ENCODE measurements around the gene USP7. TPM values are rescaled to one million over a fixed set of nuclear protein-coding genes. Genes with fewer than 3 reads are reported as not detected.

Gene USP7
- total and polyA plus RNA-seq, 3 experiments from 2014 or later: 12.6 to 192 (median 189) TPM

GRCh38 chr16:8962393-8963009 lies 1.2 kb downstream of the USP7 start:
- H3K9me3 Mint-ChIP-seq: no peaks in the 10 kb centered on the region
- H3K27me3 ChIP-seq (ENCODE audit: insufficient read depth, low read length, poor library complexity, severe bottlenecking): no peaks in the 10 kb centered on the region
- no peaks in the 10 kb centered on the region for H3K9me3 ChIP-seq (ENCODE audit: low read length)
- peak overlapping the region; percentile 87 to 99 (median 96) for H3K27ac Mint-ChIP-seq
- peak overlapping the region; percentile 51 for H3K4me3 ChIP-seq (ENCODE audit: low read length)
- H3K27me3 Mint-ChIP-seq: peaks cover 5% of the 10 kb centered on the region in 2 donors
- peak overlapping the region; percentile 72 for H3K27ac ChIP-seq (ENCODE audit: low read depth, low read length)
- ChIA-PET POLR2A (interaction anchor here (1.2 to 1.5 kb wide), 2 partner anchors 26 to 130 kb away, joined by 6 to 7 read pairs; partner anchors contain the start of gene HAPSTR1), CTCF (interaction anchor here (0.7 to 1.1 kb wide), 2 partner anchors 28 to 129 kb away, joined by 3 to 4 read pairs; partner anchors contain the start of gene HAPSTR1)
- H3K36me3 Mint-ChIP-seq: peaks cover 0 to 11% (median 4%) of the 10 kb centered on the region in 3 donors
- no peaks in the 10 kb centered on the region for H3K36me3 ChIP-seq (ENCODE audit: insufficient read depth, low read length)
- H3K4me1 ChIP-seq (ENCODE audit: insufficient read depth, low read length): peaks cover 47% of the 10 kb centered on the region
- peaks cover 53 to 55% (median 54%) of the 10 kb centered on the region in 3 donors for H3K4me1 Mint-ChIP-seq
- peak; percentile 38 to 73 (median 61) for DNase-seq
- H3K4me3 Mint-ChIP-seq: peak overlapping the region; percentile 93 to 98 (median 97)

GRCh38 chr16:8961811-8962390 lies 1.8 kb downstream of the USP7 start:
- Mint-ChIP-seq H3K36me3 (peaks cover 0 to 11% (median 4%) of the 10 kb centered on the region in 3 donors), H3K9me3 (no peaks in the 10 kb centered on the region), H3K4me1 (peaks cover 59 to 61% (median 60%) of the 10 kb centered on the region in 3 donors), H3K27me3 (peaks cover 5% of the 10 kb centered on the region in 2 donors), H3K27ac (peak overlapping the region; percentile 87 to 99 (median 96)), H3K4me3 (peak overlapping the region; percentile 93 to 98 (median 97))
- H3K36me3 ChIP-seq (ENCODE audit: insufficient read depth, low read length): no peaks in the 10 kb centered on the region
- peak overlapping the region; percentile 51 for H3K4me3 ChIP-seq (ENCODE audit: low read length)
- H3K27me3 ChIP-seq (ENCODE audit: insufficient read depth, low read length, poor library complexity, severe bottlenecking): no peaks in the 10 kb centered on the region
- no peaks in the 10 kb centered on the region for H3K9me3 ChIP-seq (ENCODE audit: low read length)
- DNase-seq: no peak
- peak overlapping the region; percentile 72 for H3K27ac ChIP-seq (ENCODE audit: low read depth, low read length)
- ChIA-PET CTCF (interaction anchor here (0.7 to 1.1 kb wide), 2 partner anchors 28 to 130 kb away, joined by 3 to 4 read pairs; partner anchors contain the start of gene HAPSTR1), POLR2A (interaction anchor here (1.2 to 2.1 kb wide), 3 partner anchors 25 to 130 kb away, joined by 6 to 9 read pairs (median 7); partner anchors contain the start of genes CARHSP1 and HAPSTR1)
- H3K4me1 ChIP-seq (ENCODE audit: insufficient read depth, low read length): peaks cover 53% of the 10 kb centered on the region

DNA sequence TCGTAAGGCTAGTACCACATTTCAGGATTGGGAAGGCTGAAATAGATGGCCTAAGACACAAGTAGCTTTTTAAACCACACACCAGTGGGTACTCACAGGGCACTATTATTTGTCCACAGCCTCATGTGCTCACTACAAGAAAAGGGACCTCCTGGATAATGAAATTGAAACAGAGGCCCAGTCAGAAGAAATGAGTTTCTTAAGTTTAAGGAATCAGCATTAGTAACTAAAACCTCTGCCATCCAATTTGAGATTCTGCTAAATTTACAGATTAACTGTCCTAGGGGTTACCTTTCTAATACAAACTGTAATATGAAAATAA lies 3.0 kb downstream of the USP7 start:
- peak overlapping the region; percentile 28 for H3K4me3 ChIP-seq (ENCODE audit: low read length)
- H3K27ac ChIP-seq (ENCODE audit: low read depth, low read length): no peak overlapping the region
- peak overlapping the region; percentile 87 to 98 (median 96) for H3K4me3 Mint-ChIP-seq
- H3K27me3 ChIP-seq (ENCODE audit: insufficient read depth, low read length, poor library complexity, severe bottlenecking): no peaks in the 10 kb centered on the region
- H3K4me1 ChIP-seq (ENCODE audit: insufficient read depth, low read length): peaks cover 64% of the 10 kb centered on the region
- H3K36me3 Mint-ChIP-seq: peaks cover 0 to 11% (median 4%) of the 10 kb centered on the region in 3 donors
- CTCF ChIA-PET: interaction anchor here (1.1 kb wide), 1 partner anchor 25 kb away, joined by 8 read pairs; no protein-coding TSS in a partner anchor
- no peak for DNase-seq
- no peaks in the 10 kb centered on the region for H3K36me3 ChIP-seq (ENCODE audit: insufficient read depth, low read length)
- H3K27me3 Mint-ChIP-seq: peaks cover 0 to 5% of the 10 kb centered on the region in 2 donors
- H3K9me3 Mint-ChIP-seq: no peaks in the 10 kb centered on the region
- POLR2A ChIA-PET: interaction anchor here (2.1 kb wide), 1 partner anchor 92 kb away, joined by 9 read pairs; the partner anchor contains the start of gene CARHSP1
- H3K4me1 Mint-ChIP-seq: peaks cover 69 to 73% (median 70%) of the 10 kb centered on the region in 3 donors
- peak overlapping the region; percentile 33 to 98 (median 91) for H3K27ac Mint-ChIP-seq
- H3K9me3 ChIP-seq (ENCODE audit: low read length): no peaks in the 10 kb centered on the region

GRCh38 chr16:8959921-8960787 lies 3.6 kb downstream of the USP7 start:
- Histone ChIP-seq H3K36me3 (ENCODE audit: insufficient read depth, low read length) (no peaks in the 10 kb centered on the region), H3K27me3 (ENCODE audit: insufficient read depth, low read length, poor library complexity, severe bottlenecking) (no peaks in the 10 kb centered on the region), H3K27ac (ENCODE audit: low read depth, low read length) (no peak overlapping the region), H3K4me1 (ENCODE audit: insufficient read depth, low read length) (peaks cover 68% of the 10 kb centered on the region), H3K4me3 (ENCODE audit: low read length) (peak overlapping the region; percentile 28), H3K9me3 (ENCODE audit: low read length) (no peaks in the 10 kb centered on the region)
- DNase-seq: peak in 2 of 5 donors; percentile 36 to 39
- H3K27me3 Mint-ChIP-seq: peaks cover 0 to 5% of the 10 kb centered on the region in 2 donors
- H3K4me3 Mint-ChIP-seq: peak overlapping the region; percentile 87 to 98 (median 96)
- no peaks in the 10 kb centered on the region for H3K9me3 Mint-ChIP-seq
- CTCF ChIA-PET: interaction anchor here (0.8 to 1.3 kb wide), 6 partner anchors 10 to 179 kb away, joined by 3 to 8 read pairs (median 4); no protein-coding TSS in a partner anchor
- POLR2A ChIA-PET: interaction anchor here (0.6 to 2.1 kb wide), 2 partner anchors 9 to 92 kb away, joined by 3 to 9 read pairs; partner anchors contain the start of gene CARHSP1
- peak overlapping the region; percentile 36 to 98 (median 91) for H3K27ac Mint-ChIP-seq
- H3K36me3 Mint-ChIP-seq: peaks cover 0 to 11% (median 4%) of the 10 kb centered on the region in 3 donors
- peaks cover 71 to 79% (median 72%) of the 10 kb centered on the region in 3 donors for H3K4me1 Mint-ChIP-seq

DNA sequence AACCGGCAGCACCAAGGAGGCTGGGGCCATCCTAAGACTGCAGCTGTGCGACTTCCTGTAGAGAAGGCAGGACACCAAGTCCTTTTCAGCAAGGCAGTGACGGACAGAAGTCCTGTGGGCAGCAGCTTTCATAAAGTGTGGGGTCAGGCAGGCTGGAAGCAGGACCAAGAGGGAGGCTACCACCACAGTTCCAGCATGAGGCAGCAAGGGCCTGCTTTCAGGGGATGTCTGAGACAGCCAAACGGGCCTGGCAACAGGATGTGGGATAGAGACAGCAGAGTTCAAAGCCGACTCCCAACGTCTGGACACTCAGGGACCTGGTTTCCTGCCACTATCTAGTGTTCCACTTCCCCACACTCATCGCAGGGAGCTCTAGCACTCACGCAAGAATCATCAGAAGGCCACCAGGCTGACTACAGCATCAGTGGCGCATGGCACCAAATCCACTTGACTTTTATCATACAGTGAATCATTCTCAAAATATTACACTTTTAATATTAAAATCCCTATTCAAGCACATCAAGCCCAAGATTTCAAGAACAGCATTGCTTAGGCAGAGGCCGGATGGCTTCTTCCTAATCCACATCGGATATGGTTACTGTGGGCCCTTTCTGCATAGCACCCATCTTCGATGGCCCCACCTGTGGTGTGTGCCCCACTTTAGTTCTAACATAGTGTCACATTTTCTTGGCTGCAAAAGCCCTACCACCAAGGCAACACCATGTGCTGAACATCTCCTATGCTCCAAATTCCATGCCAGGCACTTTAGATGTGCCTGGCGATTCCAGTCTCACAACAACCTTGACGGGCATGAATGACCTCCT lies 5.2 kb downstream of the USP7 start:
- Mint-ChIP-seq H3K4me3 (peak overlapping the region; percentile 87 to 98 (median 96)), H3K27ac (peak overlapping the region; percentile 87 to 98 (median 92)), H3K27me3 (peaks cover 0 to 5% of the 10 kb centered on the region in 2 donors), H3K36me3 (peaks cover 0 to 13% (median 4%) of the 10 kb centered on the region in 3 donors), H3K4me1 (peaks cover 77 to 84% (median 78%) of the 10 kb centered on the region in 3 donors), H3K9me3 (no peaks in the 10 kb centered on the region)
- DNase-seq: peak in 3 of 5 donors; percentile 31 to 52 (median 34)
- ChIA-PET POLR2A (no interaction called here), CTCF (interaction anchor here (0.8 to 1.4 kb wide), 5 partner anchors 10 to 181 kb away, joined by 3 to 5 read pairs (median 3); no protein-coding TSS in a partner anchor)
- H3K27me3 ChIP-seq (ENCODE audit: insufficient read depth, low read length, poor library complexity, severe bottlenecking): no peaks in the 10 kb centered on the region
- H3K9me3 ChIP-seq (ENCODE audit: low read length): no peaks in the 10 kb centered on the region
- no peaks in the 10 kb centered on the region for H3K36me3 ChIP-seq (ENCODE audit: insufficient read depth, low read length)
- peaks cover 77% of the 10 kb centered on the region for H3K4me1 ChIP-seq (ENCODE audit: insufficient read depth, low read length)
- no peak overlapping the region for H3K27ac ChIP-seq (ENCODE audit: low read depth, low read length)
- peak overlapping the region; percentile 12 for H3K4me3 ChIP-seq (ENCODE audit: low read length)

- peak overlapping the region; percentile 70 to 98 (median 91) for H3K27ac Mint-ChIP-seq
- Histone ChIP-seq H3K27me3 (ENCODE audit: insufficient read depth, low read length, poor library complexity, severe bottlenecking) (no peaks in the 10 kb centered on the region), H3K9me3 (ENCODE audit: low read length) (no peaks in the 10 kb centered on the region), H3K4me3 (ENCODE audit: low read length) (peak overlapping the region; percentile 12), H3K36me3 (ENCODE audit: insufficient read depth, low read length) (no peaks in the 10 kb centered on the region), H3K4me1 (ENCODE audit: insufficient read depth, low read length) (peaks cover 85% of the 10 kb centered on the region), H3K27ac (ENCODE audit: low read depth, low read length) (no peak overlapping the region)
- H3K4me3 Mint-ChIP-seq: peak overlapping the region; percentile 87 to 98 (median 96)
- ChIA-PET POLR2A (interaction anchor here (0.6 to 0.7 kb wide), 2 partner anchors 20 to 134 kb away, joined by 3 read pairs; partner anchors contain the start of gene HAPSTR1), CTCF (interaction anchor here (1.4 kb wide), 1 partner anchor 51 kb away, joined by 3 read pairs; no protein-coding TSS in a partner anchor)
- H3K9me3 Mint-ChIP-seq: no peaks in the 10 kb centered on the region
- H3K36me3 Mint-ChIP-seq: peaks cover 0 to 17% (median 8%) of the 10 kb centered on the region in 3 donors
- peaks cover 0 to 5% of the 10 kb centered on the region in 2 donors for H3K27me3 Mint-ChIP-seq
- no peak for DNase-seq
- peaks cover 84 to 92% (median 85%) of the 10 kb centered on the region in 3 donors for H3K4me1 Mint-ChIP-seq
These were observed 6.1 kb downstream of the USP7 start for GRCh38 chr16:8957509-8958157.

All from CD8-positive, alpha-beta memory T cell (primary cell).